Loucy (cell line): ENCODE results near the gene NR1D2.

Source experiments
- H2AFZ ChIP-seq: fragments of 200-600 bp; sonication (generic); 2 replicates; pipeline ENCODE4 v1.6.0; 2016; ENCODE audit warnings: antibody characterized with exemption, mild to moderate bottlenecking, low read length, moderate library complexity
- H3F3A ChIP-seq: fragments of 200-600 bp; 2 replicates; pipeline ENCODE4 v1.6.0; 2016; ENCODE audit warnings: antibody characterized with exemption, low read depth, mild to moderate bottlenecking
- H3K27me3 ChIP-seq: fragments of 200-600 bp; sonication (generic); 2 replicates; pipeline ENCODE4 v1.6.1; 2014; ENCODE audit warnings: low read length, mild to moderate bottlenecking; ENCODE audit not compliant: insufficient read depth, poor library complexity, severe bottlenecking
- H3K36me3 ChIP-seq: fragments of 200-600 bp; sonication (generic); 2 replicates; pipeline ENCODE4 v1.6.1; 2016; ENCODE audit warnings: low read length; ENCODE audit not compliant: insufficient read depth
- H3K4me1 ChIP-seq: fragments of 200-600 bp; sonication (generic); 2 replicates; pipeline ENCODE4 v1.5.1; 2014; ENCODE audit warnings: low read length, mild to moderate bottlenecking; ENCODE audit not compliant: insufficient read depth, poor library complexity, severe bottlenecking
- H3K4me2 ChIP-seq: fragments of 200-600 bp; sonication (generic); 2 replicates; pipeline ENCODE4 v1.6.0; 2014; ENCODE audit warnings: antibody characterized with exemption, low read length, low read depth, mild to moderate bottlenecking; ENCODE audit not compliant: poor library complexity, severe bottlenecking
- H3K4me3 ChIP-seq: fragments of 200-600 bp; sonication (generic); 2 replicates; pipeline ENCODE4 v1.5.1; 2014; ENCODE audit warnings: low read length, mild to moderate bottlenecking, mixed read lengths; ENCODE audit not compliant: poor library complexity, severe bottlenecking
- H3K79me2 ChIP-seq: fragments of 200-600 bp; sonication (generic); 2 replicates; pipeline ENCODE4 v1.6.1; 2014; ENCODE audit warnings: low read length; ENCODE audit not compliant: insufficient read depth
- H3K9ac ChIP-seq: fragments of 200-600 bp; sonication (generic); 2 replicates; pipeline ENCODE4 v1.6.0; 2014; ENCODE audit warnings: mild to moderate bottlenecking, low read depth, low read length, moderate library complexity; ENCODE audit not compliant: poor library complexity, severe bottlenecking
- H3K9me2 ChIP-seq: fragments of 200-600 bp; sonication (generic); replicated peaks from 2 replicates; pipeline ENCODE4 v1.6.1; 2016; ENCODE audit warnings: low read depth, low read length, mixed read lengths
- H3K9me3 ChIP-seq: fragments of 200-600 bp; sonication (generic); 2 replicates; pipeline ENCODE4 v1.6.1; 2014; ENCODE audit warnings: mild to moderate bottlenecking, antibody characterized with exemption, low read length, low read depth; ENCODE audit not compliant: insufficient read depth
- H4K20me1 ChIP-seq: fragments of 200-600 bp; sonication (generic); 2 replicates; pipeline ENCODE4 v1.6.0; 2014; ENCODE audit warnings: antibody characterized with exemption, low read length, mild to moderate bottlenecking; ENCODE audit not compliant: insufficient read depth, poor library complexity, severe bottlenecking
- CTCF ChIP-seq: fragments of 200-600 bp; sonication (generic); conservative IDR thresholded peaks from 2 replicates; pipeline ENCODE4 v1.5.1; 2014; ENCODE audit warnings: mild to moderate bottlenecking, antibody characterized with exemption, low read length
- EZH2phosphoT487 ChIP-seq: fragments of 200-600 bp; IDR thresholded peaks from 2 replicates; pipeline ENCODE4 v1.6.1; 2018; ENCODE audit warnings: antibody characterized with exemption, mild to moderate bottlenecking, moderate library complexity, borderline replicate concordance

Gene NR1D2

GRCh38 chr3:23959135-23959900, 14.2 kb downstream of the NR1D2 start:
- H3K4me3 ChIP-seq, result no peak overlapping the region
- H3K79me2 ChIP-seq, result 0 out of 2 replicates have a peak, but pooled peaks cover 4% of the 10 kb centered on the region
- H3K27me3 ChIP-seq, result no peaks in the 10 kb centered on the region
- no peak for TF ChIP-seq EZH2phosphoT487
- no peak for TF ChIP-seq CTCF
- H3F3A ChIP-seq, result no peaks in the 10 kb centered on the region
- H4K20me1 ChIP-seq, result no peaks in the 10 kb centered on the region
- H3K9me2 ChIP-seq, result no peaks in the 10 kb centered on the region
- H3K4me1 ChIP-seq, result no peaks in the 10 kb centered on the region
- H3K9me3 ChIP-seq, result no peaks in the 10 kb centered on the region
- no peak overlapping the region for H2AFZ ChIP-seq
- H3K4me2 ChIP-seq, result no peak overlapping the region
- peaks cover 12% of the 10 kb centered on the region; the same call in 1 of the 2 replicates for H3K36me3 ChIP-seq
- H3K9ac ChIP-seq, result no peak overlapping the region

DNA sequence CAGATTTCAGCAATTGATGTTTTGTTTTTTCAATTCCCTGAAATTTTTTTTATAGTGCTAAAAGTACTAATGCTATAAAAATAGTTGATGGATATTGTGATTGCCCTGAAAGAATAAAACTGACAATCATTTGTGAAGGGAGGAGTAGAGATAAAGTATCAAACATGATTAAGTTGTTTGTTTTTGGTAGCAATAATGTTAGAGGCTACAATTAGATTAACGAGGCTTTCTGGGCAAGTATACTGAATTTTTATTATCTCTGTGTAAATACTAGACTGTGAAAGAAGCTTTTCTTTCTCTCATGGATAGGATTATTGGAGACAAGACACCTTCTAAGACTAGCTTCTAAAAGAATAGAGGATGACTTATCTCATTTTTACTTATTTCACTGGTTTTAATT, 15.6 kb downstream of the NR1D2 start:
- Histone ChIP-seq H3K36me3 (peaks cover 13% of the 10 kb centered on the region; the same call in 1 of the 2 replicates), H3F3A (no peaks in the 10 kb centered on the region), H3K4me3 (no peak overlapping the region), H3K4me2 (no peak overlapping the region), H3K9ac (no peak overlapping the region), H3K9me2 (no peaks in the 10 kb centered on the region), H3K79me2 (no peaks in the 10 kb centered on the region), H3K9me3 (no peaks in the 10 kb centered on the region), H3K4me1 (no peaks in the 10 kb centered on the region), H3K27me3 (no peaks in the 10 kb centered on the region), H2AFZ (no peak overlapping the region), H4K20me1 (no peaks in the 10 kb centered on the region)
- no peak for TF ChIP-seq EZH2phosphoT487
- no peak for TF ChIP-seq CTCF

- Histone ChIP-seq H3K79me2 (no peaks in the 10 kb centered on the region), H3F3A (no peaks in the 10 kb centered on the region)
These were observed 16.0 kb downstream of the NR1D2 start for GRCh38 chr3:23961066-23961465.

More at GRCh38 chr3:23961066-23961465, 16.0 kb downstream of the NR1D2 start:
- no peak for TF ChIP-seq EZH2phosphoT487
- Histone ChIP-seq H3K9ac (no peak overlapping the region), H4K20me1 (no peaks in the 10 kb centered on the region), H3K9me2 (no peaks in the 10 kb centered on the region), H3K27me3 (no peaks in the 10 kb centered on the region), H3K4me2 (no peak overlapping the region), H3K9me3 (no peaks in the 10 kb centered on the region), H2AFZ (no peak overlapping the region), H3K4me3 (no peak overlapping the region), H3K36me3 (peaks cover 16% of the 10 kb centered on the region; the same call in 1 of the 2 replicates), H3K4me1 (no peaks in the 10 kb centered on the region)
